H1 (cell line): ENCODE results near the gene MAP1LC3C. TPM values are rescaled to one million over a fixed set of nuclear protein-coding genes. Genes with fewer than 3 reads are reported as not detected.

ENCODE experiments used
- CTCF ChIA-PET: fragments of 300-600 bp; sonication (Branson Sonifier 250); formaldehyde crosslinking; loops from one replicate; lab custom pipeline; 2021; ENCODE audit not compliant: partially characterized antibody; lab: Charles Lee
- POLR2A ChIA-PET: fragments of 300-600 bp; sonication (Branson Sonifier 250); formaldehyde crosslinking; loops from one replicate; lab custom pipeline; 2021; ENCODE audit warnings: inconsistent platforms; ENCODE audit not compliant: partially characterized antibody; lab: Charles Lee
- DNase-seq, 2 experiments: peaks; one replicate each; pipeline versions ENCODE4 v3.0.0 to v3.0.0-alpha.2; 2010 to 2022; ENCODE audit warnings: low spot score in 2 of 2, low read depth in 1 of 2, mixed read lengths in 1 of 2
- FAIRE-seq: peaks from 2 replicates; lab custom pipeline; 2011; peaks lifted over from hg19 to GRCh38; lab: Jason Lieb, UNC
- H2AFZ ChIP-seq: 2 replicates; pipeline ENCODE4 v1.8.1; 2012; ENCODE audit warnings: low read length, inconsistent platforms
- H2AK5ac ChIP-seq: 2 replicates; pipeline ENCODE4 v1.6.1; 2013; ENCODE audit warnings: low read depth, low read length
- H2BK120ac ChIP-seq: replicated peaks from 2 replicates; pipeline ENCODE3; 2013; ENCODE audit warnings: low read depth, low read length, inconsistent platforms
- H2BK12ac ChIP-seq: 2 replicates; pipeline ENCODE4 v1.6.1; 2013; ENCODE audit warnings: low read depth, low read length
- H2BK15ac ChIP-seq: 2 replicates; pipeline ENCODE4 v1.6.1; 2013; ENCODE audit warnings: low read length
- H2BK20ac ChIP-seq: 2 replicates; pipeline ENCODE4 v1.6.1; 2013; ENCODE audit warnings: low read length
- H2BK5ac ChIP-seq: 2 replicates; pipeline ENCODE4 v1.6.1; 2013; ENCODE audit warnings: low read depth, low read length
- H3K14ac ChIP-seq: 2 replicates; pipeline ENCODE4 v1.6.1; 2013; ENCODE audit warnings: inconsistent platforms; ENCODE audit not compliant: insufficient read length
- H3K18ac ChIP-seq: 2 replicates; pipeline ENCODE4 v1.6.1; 2013; ENCODE audit warnings: low read length; ENCODE audit errors: extremely low read depth
- H3K23ac ChIP-seq: 2 replicates; pipeline ENCODE4 v1.6.1; 2013; ENCODE audit warnings: inconsistent platforms; ENCODE audit not compliant: insufficient read length
- H3K23me2 ChIP-seq: 2 replicates; pipeline ENCODE4 v1.6.1; 2013; ENCODE audit warnings: low read depth, low read length
- H3K27ac ChIP-seq: 2 replicates; pipeline ENCODE4 v1.6.1; 2011; ENCODE audit warnings: low read depth, low read length, inconsistent platforms
- H3K27me3 ChIP-seq, 4 experiments: replicated peaks in 1 of 4; 1 replicate in 1 of 4; 2 replicates in 3 of 4; pipeline versions ENCODE4 v1.6.1 to v1.8.1; 2011 to 2013; ENCODE audit warnings: low read length in 3 of 4, mild to moderate bottlenecking in 3 of 4, inconsistent platforms in 2 of 4, mixed read lengths in 2 of 4, moderate library complexity in 1 of 4; ENCODE audit not compliant: control insufficient read depth in 3 of 4, insufficient read depth in 3 of 4; ENCODE audit errors: extremely low read depth in 1 of 4
- H3K36me3 ChIP-seq, 4 experiments: 2 replicates each; pipeline versions ENCODE4 v1.6.1 to v1.8.1; 2011 to 2013; ENCODE audit warnings: mild to moderate bottlenecking in 4 of 4, low read length in 3 of 4, moderate library complexity in 2 of 4, control low read depth in 1 of 4, inconsistent platforms in 1 of 4; ENCODE audit not compliant: insufficient read depth in 4 of 4, control insufficient read depth in 2 of 4
- H3K4ac ChIP-seq: replicated peaks from 2 replicates; pipeline ENCODE3; 2013; ENCODE audit warnings: low read length, low read depth, mixed read lengths, inconsistent platforms; ENCODE audit not compliant: insufficient read length
- H3K4me1 ChIP-seq, 4 experiments: replicated peaks in 1 of 4; 1 replicate in 1 of 4; 2 replicates in 3 of 4; pipeline versions ENCODE4 v1.6.1 to v1.8.1; 2011 to 2013; ENCODE audit warnings: low read length in 3 of 4, inconsistent platforms in 2 of 4, mixed read lengths in 1 of 4; ENCODE audit not compliant: insufficient read depth in 4 of 4, control insufficient read depth in 3 of 4
- H3K4me2 ChIP-seq, 2 experiments: 2 replicates each; pipeline versions ENCODE4 v1.6.1 to v1.8.1; 2011 to 2013; ENCODE audit warnings: low read depth in 2 of 2, low read length in 2 of 2, control low read depth in 1 of 2, inconsistent platforms in 1 of 2, mild to moderate bottlenecking in 1 of 2; ENCODE audit not compliant: insufficient read depth in 1 of 2
- H3K4me3 ChIP-seq, 4 experiments: fragments of 200-600, 300-600 bp in 1 of 4; sonication (generic), shearing (Covaris generic), sonication (Bioruptor Twin) in 1 of 4; 2 replicates each; pipeline versions ENCODE4 v1.5.1 to v1.8.1; 2011 to 2016; ENCODE audit warnings: low read length in 4 of 4, low read depth in 3 of 4, control low read depth in 2 of 4, inconsistent platforms in 2 of 4, mild to moderate bottlenecking in 2 of 4, mixed read lengths in 1 of 4, moderate library complexity in 1 of 4; ENCODE audit not compliant: insufficient read depth in 2 of 4; ENCODE audit errors: extremely low read depth in 1 of 4
- H3K56ac ChIP-seq: replicated peaks from 2 replicates; pipeline ENCODE3; 2013; ENCODE audit warnings: low read depth, mild to moderate bottlenecking, mixed read lengths, low read length, inconsistent platforms; ENCODE audit not compliant: insufficient read length
- H3K79me1 ChIP-seq: 2 replicates; pipeline ENCODE4 v1.6.1; 2013; ENCODE audit warnings: low read depth, low read length, control low read depth
- H3K79me2 ChIP-seq, 2 experiments: 2 replicates each; pipeline versions ENCODE4 v1.6.1 to v1.8.1; 2012 to 2013; ENCODE audit warnings: low read length in 2 of 2, mild to moderate bottlenecking in 2 of 2, inconsistent platforms in 1 of 2; ENCODE audit not compliant: insufficient read depth in 2 of 2, control insufficient read depth in 1 of 2
- H3K9ac ChIP-seq, 4 experiments: replicated peaks in 1 of 4; 1 replicate in 1 of 4; 2 replicates in 3 of 4; pipeline versions ENCODE4 v1.6.1 to v1.8.1; 2011 to 2013; ENCODE audit warnings: low read depth in 3 of 4, low read length in 3 of 4, control low read depth in 2 of 4, mild to moderate bottlenecking in 2 of 4, moderate library complexity in 2 of 4, inconsistent platforms in 1 of 4; ENCODE audit errors: extremely low read depth in 1 of 4
- H3K9me3 ChIP-seq, 2 experiments: 2 replicates each; pipeline versions ENCODE4 v1.6.1 to v1.8.1; 2012 to 2013; ENCODE audit warnings: mild to moderate bottlenecking in 2 of 2, moderate library complexity in 2 of 2, control low read depth in 1 of 2, inconsistent platforms in 1 of 2, low read depth in 1 of 2, low read length in 1 of 2, mixed read lengths in 1 of 2; ENCODE audit not compliant: insufficient read depth in 2 of 2
- H4K20me1 ChIP-seq, 2 experiments: replicated peaks in 1 of 2; 2 replicates each; pipeline versions ENCODE3 to v1.8.1; 2011 to 2013; ENCODE audit warnings: inconsistent platforms in 2 of 2, low read length in 2 of 2, mild to moderate bottlenecking in 1 of 2; ENCODE audit not compliant: insufficient read depth in 2 of 2, control insufficient read depth in 1 of 2
- H4K5ac ChIP-seq: 2 replicates; pipeline ENCODE4 v1.6.1; 2013; ENCODE audit warnings: low read length, low read depth, mixed read lengths, inconsistent platforms; ENCODE audit not compliant: insufficient read length
- H4K8ac ChIP-seq: 2 replicates; pipeline ENCODE4 v1.8.0; 2013; ENCODE audit warnings: mild to moderate bottlenecking, moderate library complexity, low read length, inconsistent platforms; ENCODE audit not compliant: insufficient read depth; ENCODE audit errors: extremely low read depth
- H4K91ac ChIP-seq: replicated peaks from 2 replicates; pipeline ENCODE3; 2013; ENCODE audit warnings: low read length, mixed read lengths, inconsistent platforms; ENCODE audit not compliant: insufficient read length
- CEBPB ChIP-seq: IDR thresholded peaks from 2 replicates; pipeline ENCODE4 v1.6.1; 2012; ENCODE audit warnings: low read depth, low read length
- CREB1 ChIP-seq: IDR thresholded peaks from 2 replicates; pipeline ENCODE4 v1.6.1; 2012; ENCODE audit warnings: inconsistent platforms
- HDAC2 ChIP-seq, 2 experiments: fragments of 300-600 bp in 1 of 2; sonication (generic) in 1 of 2; IDR thresholded peaks; 2 replicates each; pipeline ENCODE4 v1.6.1; 2011 to 2012; ENCODE audit warnings: low read depth in 2 of 2, low read length in 2 of 2, mild to moderate bottlenecking in 2 of 2, moderate library complexity in 2 of 2, borderline replicate concordance in 1 of 2, inconsistent platforms in 1 of 2
- MAX ChIP-seq: IDR thresholded peaks from 2 replicates; pipeline ENCODE4 v1.6.1; 2012; ENCODE audit warnings: inconsistent platforms
- PHF8 ChIP-seq: fragments of 200-600 bp; sonication (generic); conservative IDR thresholded peaks from 2 replicates; pipeline ENCODE4 v1.7.1; 2012; ENCODE audit warnings: low read depth, mild to moderate bottlenecking, inconsistent platforms, low read length, moderate library complexity
- RXRA ChIP-seq: IDR thresholded peaks from 2 replicates; pipeline ENCODE4 v1.6.1; 2011; ENCODE audit warnings: low read depth, mild to moderate bottlenecking, low read length, moderate library complexity; ENCODE audit not compliant: insufficient read depth
- SIX5 ChIP-seq: IDR thresholded peaks from 2 replicates; pipeline ENCODE4 v1.6.1; 2011; ENCODE audit warnings: mild to moderate bottlenecking, low read depth, low read length
- WGBS, 2 experiments: shearing (Covaris generic) in 1 of 2; methylation state at CpG; one replicate each; pipeline versions ENCODE4 v1.1.6 to v1.1.7; 2013 to 2015; ENCODE audit warnings: low lambda C conversion rate in 2 of 2, mixed read lengths in 2 of 2, inconsistent platforms in 1 of 2, low coverage in 1 of 2, missing lambda C conversion rate in 1 of 2; ENCODE audit not compliant: insufficient replicate concordance in 2 of 2, insufficient coverage in 1 of 2, insufficient read length in 1 of 2; ENCODE audit errors: extremely low coverage in 1 of 2, missing lambda C conversion rate in 1 of 2; 5-methylcytosine and 5-hydroxymethylcytosine counted together
- polyA plus RNA-seq, 7 experiments: library from polyadenylated mRNA; depleted of rRNA in 3 of 7; stranded (reverse) in 5 of 7; unstranded in 2 of 7; fragments of >200 nt in 5 of 7; fragments of 200-250 nt in 2 of 7; gene quantifications; 1 replicate in 5 of 7; 2 replicates in 1 of 7; 4 replicates in 1 of 7; pipeline versions ENCODE4 v1.2.1 to v1.2.3, GENCODE V29; 2011 to 2013; ENCODE audit warnings: missing spikeins in 2 of 7, mixed read lengths in 2 of 7
- total RNA-seq: library from RNA; stranded (reverse); fragmentation: NEBNext Ultra II Directional; extraction: Animal tissue kit (Norgen Biotek cat#: 25700); gene quantifications from 2 replicates; pipeline ENCODE4 v1.2.1, GENCODE V29; 2021

MAP1LC3C gene
- total and polyA plus RNA-seq, 2 of the 8 experiments (the other 6 are each of a cell fraction or from before 2014, with no cell fraction given) = 1.7 to 3.2 TPM

- CTCF ChIA-PET = interaction anchor here (0.6 to 6.8 kb wide), 3 partner anchors 7 to 104 kb away, joined by 3 to 54 read pairs (median 3); partner anchors contain the start of gene MAP1LC3C
- POLR2A ChIA-PET = no interaction called here
- FAIRE-seq (no peak), DNase-seq (no peak)
- H3K56ac ChIP-seq = no peak overlapping the region
- WGBS, 2 experiments = 91% methylated on average over 3 of the region's 5 CpGs; no CpG with 5 or more reads in 1 of the 2 experiments
- no peaks in the 10 kb centered on the region for H3K27me3 ChIP-seq
- H4K5ac ChIP-seq = no peak overlapping the region
- H3K27ac ChIP-seq = no peak overlapping the region
- H3K18ac ChIP-seq = no peak overlapping the region
- H2AK5ac ChIP-seq = no peak overlapping the region
- no peak overlapping the region for H4K91ac ChIP-seq
- no peak overlapping the region for H3K4me3 ChIP-seq
- H3K23ac ChIP-seq = no peak overlapping the region
- H3K9me3 ChIP-seq = no peaks in the 10 kb centered on the region
- no peak overlapping the region for H4K8ac ChIP-seq
- H3K79me2 ChIP-seq = no peaks in the 10 kb centered on the region
- no peak overlapping the region for H3K4ac ChIP-seq
- H2AFZ ChIP-seq = no peak overlapping the region
- H2BK120ac ChIP-seq = no peak overlapping the region
- no peak overlapping the region for H2BK5ac ChIP-seq
- H2BK20ac ChIP-seq = no peak overlapping the region
- no peaks in the 10 kb centered on the region for H3K23me2 ChIP-seq
- peaks cover 0 to 4% (median 1%) of the 10 kb centered on the region in 4 experiments; a peak in 2 of 7 replicates for H3K4me1 ChIP-seq
- no peaks in the 10 kb centered on the region for H3K36me3 ChIP-seq
- H3K79me1 ChIP-seq = no peaks in the 10 kb centered on the region
- no peak overlapping the region for H3K9ac ChIP-seq
- no peak for TF ChIP-seq HDAC2 (IDR thresholded peaks at IDR 0.05; ENCODE audit: borderline replicate concordance in 1 of 2, low read depth in 2 of 2, low read length in 2 of 2)
- TF ChIP-seq MAX = no peak
- TF ChIP-seq CEBPB = no peak
- no peak for TF ChIP-seq CREB1
- no peak for TF ChIP-seq RXRA
- no peak for TF ChIP-seq PHF8
- no peak for TF ChIP-seq SIX5
- TF ChIP-seq, all 59 proteins: peak for 0
- H4K20me1 ChIP-seq = no peaks in the 10 kb centered on the region
- no peak overlapping the region for H2BK15ac ChIP-seq
- H3K14ac ChIP-seq = no peak overlapping the region
- H3K4me2 ChIP-seq = no peak overlapping the region
- no peak overlapping the region for H2BK12ac ChIP-seq
Measured at GRCh38 chr1:242005866-242006535, 7.1 kb upstream of the MAP1LC3C start.
